GM12878 (cell line): ENCODE data around the gene IL17RA.
A peak's percentile ranks its signal among the peaks of the same experiment; 100 is the strongest.

Source experiments
- CBX3 ChIP-seq: fragments of 200-600 bp; sonication (generic); IDR thresholded peaks from 2 replicates; pipeline ENCODE4 v1.6.1; 2016; ENCODE audit warnings: low read depth, borderline replicate concordance
- EZH2 ChIP-seq: IDR thresholded peaks from 2 replicates; pipeline ENCODE4 v1.6.1; 2012; ENCODE audit warnings: low read depth, mild to moderate bottlenecking, control low read depth, inconsistent platforms, low read length, borderline replicate concordance; ENCODE audit not compliant: control insufficient read depth
- GABPA ChIP-seq: IDR thresholded peaks from 2 replicates; pipeline ENCODE4 v1.6.1; 2014; ENCODE audit warnings: antibody characterized with exemption, low read depth, mild to moderate bottlenecking, inconsistent platforms
- NFIC ChIP-seq: IDR thresholded peaks from 2 replicates; pipeline ENCODE4 v1.6.1; 2012; ENCODE audit warnings: low read depth, mild to moderate bottlenecking, inconsistent platforms, low read length, moderate library complexity
- POLR2A ChIP-seq: IDR thresholded peaks from 2 replicates; pipeline ENCODE4 v1.6.1; 2011; ENCODE audit warnings: low read depth, mild to moderate bottlenecking, low read length
- TCF7 ChIP-seq: IDR thresholded peaks from 2 replicates; pipeline ENCODE4 v1.6.1; 2014; ENCODE audit warnings: antibody characterized with exemption, borderline replicate concordance
- TF ChIP-seq, protein P1 (sequence below), 3 experiments: IDR thresholded peaks in 2 of 3; conservative IDR thresholded peaks in 1 of 3; 2 replicates each; pipeline ENCODE4 v1.5.1; 2011; ENCODE audit warnings: low read depth in 3 of 3, low read length in 3 of 3, mild to moderate bottlenecking in 3 of 3, control low read depth in 2 of 3, moderate library complexity in 2 of 3, inconsistent platforms in 1 of 3, mixed read lengths in 1 of 3; ENCODE audit not compliant: control insufficient read depth in 2 of 3, insufficient read depth in 1 of 3; ENCODE audit errors: extremely low read depth in 1 of 3

GRCh38 chr22:17164392-17165024, 79.7 kb downstream of the IL17RA start:
- TF ChIP-seq, protein P1, sequence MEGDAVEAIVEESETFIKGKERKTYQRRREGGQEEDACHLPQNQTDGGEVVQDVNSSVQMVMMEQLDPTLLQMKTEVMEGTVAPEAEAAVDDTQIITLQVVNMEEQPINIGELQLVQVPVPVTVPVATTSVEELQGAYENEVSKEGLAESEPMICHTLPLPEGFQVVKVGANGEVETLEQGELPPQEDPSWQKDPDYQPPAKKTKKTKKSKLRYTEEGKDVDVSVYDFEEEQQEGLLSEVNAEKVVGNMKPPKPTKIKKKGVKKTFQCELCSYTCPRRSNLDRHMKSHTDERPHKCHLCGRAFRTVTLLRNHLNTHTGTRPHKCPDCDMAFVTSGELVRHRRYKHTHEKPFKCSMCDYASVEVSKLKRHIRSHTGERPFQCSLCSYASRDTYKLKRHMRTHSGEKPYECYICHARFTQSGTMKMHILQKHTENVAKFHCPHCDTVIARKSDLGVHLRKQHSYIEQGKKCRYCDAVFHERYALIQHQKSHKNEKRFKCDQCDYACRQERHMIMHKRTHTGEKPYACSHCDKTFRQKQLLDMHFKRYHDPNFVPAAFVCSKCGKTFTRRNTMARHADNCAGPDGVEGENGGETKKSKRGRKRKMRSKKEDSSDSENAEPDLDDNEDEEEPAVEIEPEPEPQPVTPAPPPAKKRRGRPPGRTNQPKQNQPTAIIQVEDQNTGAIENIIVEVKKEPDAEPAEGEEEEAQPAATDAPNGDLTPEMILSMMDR (IDR thresholded peaks at IDR 0.05 in 2 of 3, conservative IDR thresholded peaks at IDR 0.05 in 1 of 3; ENCODE audit: control insufficient read depth in 2 of 3, extremely low read depth in 1 of 3, insufficient read depth in 1 of 3, low read depth in 3 of 3, low read length in 3 of 3) = peak in 2 of 3 experiments; percentile 16 to 21; a peak in 2 of 6 replicates
- TF ChIP-seq CBX3 (no peak), POLR2A (no peak), EZH2 (no peak), TCF7 (no peak), NFIC (no peak), GABPA (no peak)
